Fibroblast of skin of right biceps (primary cell): ENCODE results near the gene MICAL2.

Experiments
- DNase-seq: peaks from one replicate; pipeline ENCODE4 v3.0.0-alpha.2; 2013

MICAL2 gene

GRCh38 chr11:12076840-12077534 is 33.4 kb upstream of the MICAL2 start:
- no peak for DNase-seq

- peak; percentile 78 for DNase-seq
Observed at GRCh38 chr11:12077535-12078280, 32.7 kb upstream of the MICAL2 start.

- DNase-seq, result peak; percentile 99
Observed at GRCh38 chr11:12079726-12080556, 30.4 kb upstream of the MICAL2 start.

- DNase-seq, result no peak
Observed at GRCh38 chr11:12083380-12083779, 27.0 kb upstream of the MICAL2 start.

- peak; percentile 64 for DNase-seq
Observed at GRCh38 chr11:12084256-12084655, 26.1 kb upstream of the MICAL2 start.

- peak; percentile 66 for DNase-seq
Observed at GRCh38 chr11:12085371-12086251, 24.8 kb upstream of the MICAL2 start.

- peak; percentile 99 for DNase-seq
Observed at GRCh38 chr11:12086271-12087074, 23.9 kb upstream of the MICAL2 start.

- DNase-seq, result peak; percentile 89
Observed at GRCh38 chr11:12087075-12088004, 23.1 kb upstream of the MICAL2 start.

- DNase-seq, result peak; percentile 94
Observed at GRCh38 chr11:12088047-12088481, 22.3 kb upstream of the MICAL2 start.

GRCh38 chr11:12088531-12088930 is 21.9 kb upstream of the MICAL2 start:
- no peak for DNase-seq

GRCh38 chr11:12089041-12089440 is 21.3 kb upstream of the MICAL2 start:
- DNase-seq, result no peak

- peak; percentile 66 for DNase-seq
Observed at GRCh38 chr11:12089473-12089872, 20.9 kb upstream of the MICAL2 start.

- DNase-seq, result peak; percentile 87
Observed at GRCh38 chr11:12090061-12090591, 20.3 kb upstream of the MICAL2 start.

GRCh38 chr11:12090761-12091258 is 19.6 kb upstream of the MICAL2 start:
- DNase-seq, result no peak

- no peak for DNase-seq
Observed at GRCh38 chr11:12091956-12092558, 18.3 kb upstream of the MICAL2 start.

GRCh38 chr11:12092714-12093113 is 17.7 kb upstream of the MICAL2 start:
- DNase-seq, result no peak

- DNase-seq, result no peak
Observed at GRCh38 chr11:12094872-12095800, 15.3 kb upstream of the MICAL2 start.

- no peak for DNase-seq
Observed at GRCh38 chr11:12097219-12097618, 13.2 kb upstream of the MICAL2 start.
